IMR-90 (cell line): Measurements from ENCODE around the gene FBN3. TPM values are rescaled to one million over a fixed set of nuclear protein-coding genes. Genes with fewer than 3 reads are reported as not detected.

Experiments
- ATAC-seq: fragments of 200-7000 bp; cut with Tn5 transposase; 2 replicates; pipeline ENCODE4 v1.9.1; 2020; ENCODE audit warnings: low read depth, mild to moderate bottlenecking, moderate library complexity
- BruUV-seq: library from RNA; stranded (reverse); fragments of 400-500 nt; replicated peaks from 2 replicates; lab custom pipeline; 2021; lab: Mats Ljungman, UMichigan
- CTCF ChIA-PET: fragments of 300-600 bp; formaldehyde crosslinking; extraction: SDS; loops from one replicate; lab custom pipeline; 2021; ENCODE audit warnings: antibody characterized with exemption; lab: Yijun Ruan, JAX
- POLR2A ChIA-PET: fragments of 300-600 bp; sonication (Branson Sonifier 250); formaldehyde crosslinking; loops from one replicate; lab custom pipeline; 2022; ENCODE audit warnings: antibody characterized with exemption; ENCODE audit not compliant: unreplicated experiment; lab: Charles Lee
- DNase-seq: peaks from one replicate; pipeline ENCODE4 v3.0.0; 2013
- H2AFZ ChIP-seq: replicated peaks from 2 replicates; pipeline ENCODE3; 2013; ENCODE audit warnings: low read length, mild to moderate bottlenecking; ENCODE audit not compliant: poor library complexity
- H2AK5ac ChIP-seq: 2 replicates; pipeline ENCODE4 v1.6.1; 2013; ENCODE audit warnings: low read depth, low read length, inconsistent platforms
- H2AK9ac ChIP-seq: replicated peaks from 2 replicates; pipeline ENCODE3; 2013; ENCODE audit warnings: mild to moderate bottlenecking, low read depth, low read length, moderate library complexity; ENCODE audit not compliant: poor library complexity
- H2BK120ac ChIP-seq: 2 replicates; pipeline ENCODE4 v1.6.1; 2013; ENCODE audit warnings: low read depth, low read length, inconsistent platforms
- H2BK15ac ChIP-seq: 3 replicates; pipeline ENCODE4 v1.6.1; 2013; ENCODE audit warnings: low read depth, low read length, inconsistent platforms
- H2BK20ac ChIP-seq: 2 replicates; pipeline ENCODE4 v1.6.1; 2013; ENCODE audit warnings: low read depth, mild to moderate bottlenecking, inconsistent platforms, low read length, moderate library complexity
- H2BK5ac ChIP-seq: 2 replicates; pipeline ENCODE4 v1.6.1; 2013; ENCODE audit warnings: mild to moderate bottlenecking, low read depth, low read length, inconsistent platforms; ENCODE audit not compliant: poor library complexity, severe bottlenecking
- H3K14ac ChIP-seq: replicated peaks from 2 replicates; pipeline ENCODE4 v1.6.1; 2013; ENCODE audit warnings: low read depth, low read length, inconsistent platforms
- H3K18ac ChIP-seq: 2 replicates; pipeline ENCODE4 v1.6.1; 2013; ENCODE audit warnings: low read depth, low read length, control low read depth
- H3K23ac ChIP-seq: 2 replicates; pipeline ENCODE4 v1.6.1; 2013; ENCODE audit warnings: low read depth, low read length, inconsistent platforms
- H3K27ac ChIP-seq: 2 replicates; pipeline ENCODE4 v1.5.1; 2013; ENCODE audit warnings: mild to moderate bottlenecking, control low read depth, low read length; ENCODE audit not compliant: insufficient read depth
- H3K27me3 ChIP-seq: 2 replicates; pipeline ENCODE4 v1.6.1; 2013; ENCODE audit warnings: low read length; ENCODE audit not compliant: control insufficient read depth, insufficient read depth
- H3K36me3 ChIP-seq: 2 replicates; pipeline ENCODE4 v1.6.1; 2013; ENCODE audit warnings: low read length, mixed read lengths; ENCODE audit not compliant: control insufficient read depth, insufficient read depth
- H3K4ac ChIP-seq: 2 replicates; pipeline ENCODE4 v1.6.1; 2013; ENCODE audit warnings: low read depth, low read length, inconsistent platforms
- H3K4me1 ChIP-seq: 2 replicates; pipeline ENCODE4 v1.6.1; 2013; ENCODE audit warnings: low read length, mixed read lengths; ENCODE audit not compliant: control insufficient read depth, insufficient read depth
- H3K4me2 ChIP-seq: 2 replicates; pipeline ENCODE4 v1.6.1; 2013; ENCODE audit warnings: low read depth, mild to moderate bottlenecking, control low read depth, low read length, moderate library complexity
- H3K4me3 ChIP-seq: 2 replicates; pipeline ENCODE4 v1.5.1; 2013; ENCODE audit warnings: low read depth, mild to moderate bottlenecking, control low read depth, low read length, moderate library complexity; ENCODE audit not compliant: insufficient read depth
- H3K56ac ChIP-seq: 2 replicates; pipeline ENCODE4 v1.6.1; 2013; ENCODE audit warnings: low read length, inconsistent platforms; ENCODE audit not compliant: insufficient read depth; ENCODE audit errors: extremely low read depth
- H3K79me1 ChIP-seq, 2 experiments: 2 replicates each; pipeline ENCODE4 v1.6.1; 2013; ENCODE audit warnings: low read length in 2 of 2, inconsistent platforms in 1 of 2, low read depth in 1 of 2
- H3K9ac ChIP-seq: 2 replicates; pipeline ENCODE4 v1.6.1; 2013; ENCODE audit warnings: low read depth, low read length, control low read depth
- H3K9me1 ChIP-seq: 2 replicates; pipeline ENCODE4 v1.6.1; 2013; ENCODE audit warnings: low read length, inconsistent platforms; ENCODE audit not compliant: insufficient read depth
- H3K9me3 ChIP-seq: 2 replicates; pipeline ENCODE4 v1.6.1; 2013; ENCODE audit warnings: low read length; ENCODE audit not compliant: control insufficient read depth, insufficient read depth
- H4K20me1 ChIP-seq: 2 replicates; pipeline ENCODE4 v1.6.1; 2013; ENCODE audit warnings: low read length, inconsistent platforms; ENCODE audit not compliant: insufficient read depth
- H4K5ac ChIP-seq: 2 replicates; pipeline ENCODE4 v1.6.1; 2013; ENCODE audit warnings: mild to moderate bottlenecking, low read depth, low read length, control low read depth
- H4K8ac ChIP-seq, 2 experiments: 2 replicates each; pipeline ENCODE4 v1.6.1; 2013; ENCODE audit warnings: low read depth in 2 of 2, low read length in 2 of 2, control low read depth in 1 of 2, inconsistent platforms in 1 of 2
- H4K91ac ChIP-seq: 2 replicates; pipeline ENCODE4 v1.6.1; 2013; ENCODE audit warnings: low read depth, low read length, inconsistent platforms; ENCODE audit not compliant: insufficient read depth
- BHLHE40 ChIP-seq: fragments of 150-350 bp; IDR thresholded peaks from 2 replicates; pipeline ENCODE4 v1.6.1; 2016; ENCODE audit warnings: mild to moderate bottlenecking, low read depth, low read length
- CEBPB ChIP-seq: IDR thresholded peaks from 2 replicates; pipeline ENCODE4 v1.6.1; 2012; ENCODE audit warnings: low read depth, low read length, improper control_type of control experiment
- CHD1 ChIP-seq: IDR thresholded peaks from 2 replicates; pipeline ENCODE4 v1.6.1; 2012; ENCODE audit warnings: low read depth, low read length, improper control_type of control experiment
- FOS ChIP-seq: fragments of 150-350 bp; IDR thresholded peaks from 2 replicates; pipeline ENCODE4 v1.6.1; 2016; ENCODE audit warnings: low read depth, low read length
- MAFK ChIP-seq: IDR thresholded peaks from 2 replicates; pipeline ENCODE4 v1.6.1; 2012; ENCODE audit warnings: low read depth, low read length, improper control_type of control experiment
- MAZ ChIP-seq: IDR thresholded peaks from 2 replicates; pipeline ENCODE4 v1.6.1; 2012; ENCODE audit warnings: low read depth, mild to moderate bottlenecking, low read length, improper control_type of control experiment, moderate library complexity, borderline replicate concordance
- MXI1 ChIP-seq: IDR thresholded peaks from 2 replicates; pipeline ENCODE4 v1.6.1; 2012; ENCODE audit warnings: low read depth, mild to moderate bottlenecking, low read length, moderate library complexity, borderline replicate concordance
- NFE2L2 ChIP-seq: fragments of 150-350 bp; IDR thresholded peaks from 2 replicates; pipeline ENCODE4 v1.6.1; 2016; ENCODE audit warnings: low read depth, mild to moderate bottlenecking, low read length
- POLR2A ChIP-seq: IDR thresholded peaks from 2 replicates; pipeline ENCODE4 v1.6.1; 2012; ENCODE audit warnings: mild to moderate bottlenecking, low read depth, low read length
- RCOR1 ChIP-seq: IDR thresholded peaks from 2 replicates; pipeline ENCODE4 v1.6.1; 2012; ENCODE audit warnings: mild to moderate bottlenecking, low read length, improper control_type of control experiment; ENCODE audit not compliant: insufficient replicate concordance
- RFX5 ChIP-seq: IDR thresholded peaks from 2 replicates; pipeline ENCODE4 v1.8.0; 2012; ENCODE audit warnings: low read depth, mild to moderate bottlenecking, low read length, moderate library complexity
- SMC3 ChIP-seq: fragments of 150-350 bp; IDR thresholded peaks from 2 replicates; pipeline ENCODE4 v1.6.1; 2016; ENCODE audit warnings: low read depth, mild to moderate bottlenecking, antibody characterized with exemption, low read length, moderate library complexity
- WGBS, 2 experiments: methylation state at CpG; one replicate each; pipeline versions ENCODE4 v1.1.5 to v1.1.7; 2013; ENCODE audit warnings: missing lambda C conversion rate in 2 of 2; ENCODE audit not compliant: insufficient read length in 1 of 2; ENCODE audit errors: extremely low coverage in 2 of 2; 5-methylcytosine and 5-hydroxymethylcytosine counted together
- dilution Hi-C: fragments of 300-500 bp; cut with HindIII; formaldehyde crosslinking; loops from one replicate; pipeline ENCODE4 v1.14.3; 2018; ENCODE audit warnings: low sequenced_read_pairs; ENCODE audit not compliant: unreplicated experiment
- in situ Hi-C: fragments of 300-500 bp; cut with MboI; formaldehyde crosslinking; loops from 3 replicates; pipeline ENCODE4 v1.14.3; 2019; ENCODE audit warnings: low sequenced_read_pairs, inconsistent platforms, mixed read lengths
- intact Hi-C: fragments of 100-400 bp; cut with micrococcal nuclease; formaldehyde crosslinking; loops from 2 replicates; pipeline ENCODE4 v1.10.0; 2022
- polyA plus RNA-seq, 3 experiments: library from polyadenylated mRNA; depleted of rRNA; stranded (reverse); fragments of >200 nt; gene quantifications; 2 replicates each; pipeline ENCODE4 v1.2.3, GENCODE V29; 2012; ENCODE audit warnings: low replicate concordance in 1 of 3
- total RNA-seq: library from RNA; depleted of rRNA; stranded (reverse); fragments of >200 nt; gene quantifications from 2 replicates; pipeline ENCODE4 v1.2.3, GENCODE V29; 2012
- TF ChIP-seq, protein P1 (sequence below): fragments of 150-350 bp; IDR thresholded peaks from 2 replicates; pipeline ENCODE4 v1.6.1; 2017; ENCODE audit warnings: mild to moderate bottlenecking, antibody characterized with exemption, low read length, low read depth
- TF ChIP-seq, protein P2 (sequence below): conservative IDR thresholded peaks from 2 replicates; pipeline ENCODE4 v1.5.1; 2012; ENCODE audit warnings: mild to moderate bottlenecking, low read depth, low read length, improper control_type of control experiment

FBN3 gene
- total and polyA plus RNA-seq, 2 of the 4 experiments (the other 2 are of a cell fraction), result not detected

DNA sequence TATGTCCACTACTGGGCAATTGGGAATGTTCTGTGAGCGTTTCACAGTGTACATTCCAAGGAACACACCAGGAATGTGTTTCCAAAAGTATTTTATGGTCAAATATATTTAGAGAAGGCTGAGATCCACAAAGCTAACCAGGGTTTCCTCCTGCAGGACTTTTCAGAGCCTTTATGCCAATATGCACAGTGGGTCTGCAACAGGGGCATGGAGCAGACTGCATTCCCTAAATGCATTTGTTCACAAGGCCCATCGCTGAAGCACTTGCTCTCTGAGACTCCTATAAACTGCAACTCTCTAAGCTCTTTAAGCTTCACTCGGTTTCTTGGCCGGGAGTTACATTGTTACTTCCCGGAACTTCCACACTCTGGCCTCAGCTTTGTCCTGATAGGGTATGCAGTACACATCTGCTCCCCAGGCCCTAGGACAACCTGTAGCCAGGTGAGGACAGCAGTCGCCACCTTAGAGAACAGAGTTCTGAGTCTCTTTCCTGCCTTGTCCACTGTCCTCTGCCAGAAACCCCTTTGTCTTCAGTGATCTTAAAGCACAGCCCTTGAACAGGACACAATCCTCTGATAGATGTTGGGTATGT is 33.5 kb downstream of the FBN3 start (continued):
- TF ChIP-seq, protein P1, sequence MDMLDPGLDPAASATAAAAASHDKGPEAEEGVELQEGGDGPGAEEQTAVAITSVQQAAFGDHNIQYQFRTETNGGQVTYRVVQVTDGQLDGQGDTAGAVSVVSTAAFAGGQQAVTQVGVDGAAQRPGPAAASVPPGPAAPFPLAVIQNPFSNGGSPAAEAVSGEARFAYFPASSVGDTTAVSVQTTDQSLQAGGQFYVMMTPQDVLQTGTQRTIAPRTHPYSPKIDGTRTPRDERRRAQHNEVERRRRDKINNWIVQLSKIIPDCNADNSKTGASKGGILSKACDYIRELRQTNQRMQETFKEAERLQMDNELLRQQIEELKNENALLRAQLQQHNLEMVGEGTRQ, result no peak
- TF ChIP-seq RFX5, result no peak
- TF ChIP-seq FOS, result no peak
- no peak for TF ChIP-seq POLR2A

DNA sequence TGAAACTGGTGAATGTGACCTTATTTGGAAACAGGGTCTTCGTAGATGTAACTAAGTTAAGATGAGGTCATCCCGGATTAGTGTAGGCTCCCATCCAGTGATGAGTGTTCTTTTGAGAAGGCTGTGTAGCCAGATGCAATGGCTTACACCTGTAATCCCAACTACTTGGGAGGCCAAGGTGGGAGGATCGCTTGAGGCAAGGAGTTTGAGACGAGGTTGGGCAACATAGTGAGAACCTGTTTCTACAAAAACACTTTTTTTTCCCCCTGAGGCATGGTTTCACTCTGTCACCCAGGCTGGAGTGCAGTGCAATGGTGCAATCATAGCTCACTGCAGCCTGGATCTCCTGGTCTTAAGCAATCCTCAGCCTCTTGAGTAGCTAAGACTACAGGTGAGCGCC is 36.4 kb downstream of the FBN3 start:
- H3K4me3 ChIP-seq, result no peak overlapping the region
- no peak overlapping the region for H2AK5ac ChIP-seq
- H2BK15ac ChIP-seq, result no peak overlapping the region
- no peak overlapping the region for H3K14ac ChIP-seq
- in situ Hi-C loops, result no loop called here
- no peaks in the 10 kb centered on the region; the same call in 1 of the 2 replicates for H3K27me3 ChIP-seq
- no peak overlapping the region for H2AFZ ChIP-seq
- WGBS, 2 experiments, result 80% methylated on average over 1 of the region's 5 CpGs; no CpG with 5 or more reads in 1 of the 2 experiments
- POLR2A ChIA-PET, result no interaction called here
- H3K4me2 ChIP-seq, result no peak overlapping the region
- no peak overlapping the region for H2BK20ac ChIP-seq
- H2BK120ac ChIP-seq, result no peak overlapping the region
- H3K79me1 ChIP-seq, result no peaks in the 10 kb centered on the region
- DNase-seq (no peak), ATAC-seq (no peak)
- H2BK5ac ChIP-seq, result no peak overlapping the region
- no peak overlapping the region for H3K4ac ChIP-seq
- CTCF ChIA-PET, result no interaction called here
- no peak overlapping the region for H3K23ac ChIP-seq
- no peaks in the 10 kb centered on the region for H3K36me3 ChIP-seq
- BruUV-seq, result no TSS peak
- intact Hi-C loops, result no loop called here
- 0 out of 2 replicates have a peak, but pooled peaks cover 3% of the 10 kb centered on the region for H3K9me3 ChIP-seq
- H3K18ac ChIP-seq, result no peak overlapping the region
- no peak overlapping the region for H4K91ac ChIP-seq
- H4K8ac ChIP-seq, result no peak overlapping the region
- no peak overlapping the region for H2AK9ac ChIP-seq
- no peaks in the 10 kb centered on the region for H3K4me1 ChIP-seq
- dilution Hi-C loops, result no loop called here
- no peak overlapping the region for H4K5ac ChIP-seq
- H3K9ac ChIP-seq, result no peak overlapping the region
- H3K56ac ChIP-seq, result no peak overlapping the region
- H3K9me1 ChIP-seq, result no peaks in the 10 kb centered on the region
- no peaks in the 10 kb centered on the region for H4K20me1 ChIP-seq
- H3K27ac ChIP-seq, result no peak overlapping the region
- no peak for TF ChIP-seq RFX5
- TF ChIP-seq MAZ, result no peak
- TF ChIP-seq MAFK, result no peak
- TF ChIP-seq CHD1, result no peak
- TF ChIP-seq BHLHE40, result no peak
- TF ChIP-seq, protein P2, sequence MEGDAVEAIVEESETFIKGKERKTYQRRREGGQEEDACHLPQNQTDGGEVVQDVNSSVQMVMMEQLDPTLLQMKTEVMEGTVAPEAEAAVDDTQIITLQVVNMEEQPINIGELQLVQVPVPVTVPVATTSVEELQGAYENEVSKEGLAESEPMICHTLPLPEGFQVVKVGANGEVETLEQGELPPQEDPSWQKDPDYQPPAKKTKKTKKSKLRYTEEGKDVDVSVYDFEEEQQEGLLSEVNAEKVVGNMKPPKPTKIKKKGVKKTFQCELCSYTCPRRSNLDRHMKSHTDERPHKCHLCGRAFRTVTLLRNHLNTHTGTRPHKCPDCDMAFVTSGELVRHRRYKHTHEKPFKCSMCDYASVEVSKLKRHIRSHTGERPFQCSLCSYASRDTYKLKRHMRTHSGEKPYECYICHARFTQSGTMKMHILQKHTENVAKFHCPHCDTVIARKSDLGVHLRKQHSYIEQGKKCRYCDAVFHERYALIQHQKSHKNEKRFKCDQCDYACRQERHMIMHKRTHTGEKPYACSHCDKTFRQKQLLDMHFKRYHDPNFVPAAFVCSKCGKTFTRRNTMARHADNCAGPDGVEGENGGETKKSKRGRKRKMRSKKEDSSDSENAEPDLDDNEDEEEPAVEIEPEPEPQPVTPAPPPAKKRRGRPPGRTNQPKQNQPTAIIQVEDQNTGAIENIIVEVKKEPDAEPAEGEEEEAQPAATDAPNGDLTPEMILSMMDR, result no peak
- no peak for TF ChIP-seq RCOR1
- no peak for TF ChIP-seq MXI1
- TF ChIP-seq, protein P1, result no peak
- no peak for TF ChIP-seq CEBPB
- no peak for TF ChIP-seq FOS
- no peak for TF ChIP-seq SMC3
- no peak for TF ChIP-seq POLR2A
- TF ChIP-seq NFE2L2, result no peak
